Heart left ventricle (tissue), 16 donors: ENCODE data around the gene EEIG1. TPM values are rescaled to one million over a fixed set of nuclear protein-coding genes. Genes with fewer than 3 reads are reported as not detected.

Source experiments
- ATAC-seq, 4 donors: fragments of 200-7000 bp; cut with Tn5 transposase; one replicate each; pipeline ENCODE4 v1.9.1; 2020 to 2022; ENCODE audit warnings: moderate library complexity in 4 of 4, mild to moderate bottlenecking in 3 of 4, moderate number of reproducible peaks in 1 of 4
- DNase-seq, 5 donors: peaks; one replicate each; pipeline ENCODE4 v3.0.0-alpha.2; 2020
- H3K27ac ChIP-seq, 12 donors: fragments of 200-600 bp; sonication (generic) in 4 of 12; one replicate each; pipeline versions ENCODE4 v1.5.0 to v1.8.0; 2016 to 2022; ENCODE audit warnings: mild to moderate bottlenecking in 2 of 12
- H3K27me3 ChIP-seq, 9 donors: fragments of 200-600 bp; sonication (generic) in 2 of 9; one replicate each; pipeline versions ENCODE4 v1.5.1 to v1.8.0; 2016 to 2022; ENCODE audit warnings: mild to moderate bottlenecking in 3 of 9
- H3K36me3 ChIP-seq, 9 donors: fragments of 200-600 bp; sonication (generic) in 2 of 9; one replicate each; pipeline versions ENCODE4 v1.5.0 to v1.8.0; 2018 to 2022; ENCODE audit warnings: mild to moderate bottlenecking in 2 of 9
- H3K4me1 ChIP-seq, 12 donors: fragments of 200-600 bp; sonication (generic) in 4 of 12; one replicate each; pipeline versions ENCODE4 v1.5.0 to v1.8.0; 2016 to 2022; ENCODE audit warnings: mild to moderate bottlenecking in 3 of 12
- H3K4me3 ChIP-seq, 12 donors: fragments of 200-600 bp; sonication (generic) in 4 of 12; one replicate each; pipeline versions ENCODE4 v1.5.0 to v1.8.0; 2017 to 2022; ENCODE audit warnings: mild to moderate bottlenecking in 9 of 12, moderate library complexity in 4 of 12
- H3K9me3 ChIP-seq, 12 donors: fragments of 200-600 bp; sonication (generic) in 4 of 12; one replicate each; pipeline versions ENCODE4 v1.5.0 to v1.8.0; 2016 to 2022; ENCODE audit warnings: mild to moderate bottlenecking in 1 of 12
- POLR2A ChIP-seq, 2 donors: fragments of 450-650 bp; IDR thresholded peaks; one replicate each; pipeline ENCODE4 v1.6.1; 2017; ENCODE audit warnings: antibody characterized with exemption in 2 of 2, mild to moderate bottlenecking in 2 of 2, moderate library complexity in 2 of 2
- WGBS, 4 donors: extraction: QIAGEN DNeasy Blood & Tissue Kit in 2 of 4; methylation state at CpG; one replicate each; pipeline versions ENCODE4 v1.1.5 to v1.1.7; 2013 to 2018; 5-methylcytosine and 5-hydroxymethylcytosine counted together
- intact Hi-C, 10 donors: fragments of 100-400 bp; cut with DNase I; formaldehyde crosslinking; loops; one replicate each; pipeline versions ENCODE4 v1.11.1 to v1.14.2; 2022
- polyA plus RNA-seq, 2 donors: library from polyadenylated mRNA; stranded (reverse); fragments of 200-250 nt; gene quantifications; one replicate each; pipeline ENCODE4 v1.2.3, GENCODE V29; 2013
- total RNA-seq, 9 donors: library from RNA; depleted of rRNA in 2 of 9; stranded (reverse); fragments of >200 nt in 2 of 9; fragmentation: NEBNext Ultra II Directional in 3 of 9; extraction: Animal tissue kit (Norgen Biotek cat#: 25700) in 3 of 9; gene quantifications; one replicate each; pipeline versions ENCODE4 v1.1.0 to v1.2.4, GENCODE V29; 2016 to 2023
- TF ChIP-seq, protein P1 (sequence below), 12 donors: fragments of 200-600 bp; sonication (generic) in 4 of 12; IDR thresholded peaks; one replicate each; pipeline versions ENCODE4 v1.5.0 to v1.8.0; 2018 to 2022; ENCODE audit warnings: antibody characterized with exemption in 12 of 12, mild to moderate bottlenecking in 5 of 12
- donor health status: ischemic (EF 13 %, LVEDD 7.1; RV severe dilation, severe dysfunction).
- donor health status: healthy with polysubstance abuse.
- donor health status: DM: no; HTN: yes; CAD: no.
- donor health status: DM: no; HTN: no; CAD: no.
- donor health status: ischemic (EF 25% LVEDD 6.9; RV normal size, moderate dysfunction).
- donor health status: ischemic (EF 25% LVEDD 5.7; RV mildly dilated, moderate dysfunction).
- donor health status: healthy.
- donor health status: DM: yes; HTN: yes; CAD: no.
- donor health status: ischemic (EF 35%, LVEDD 5.7; RV mildly dilated, moderate dysfunction).
- donor health status: nonischemic (EF 11% LVEDD 7.7; RV severe dilation, severe dysfunction).
- donor health status: DM: yes; HTN: yes; CAD: no.
- donor health status: PGD.
- donor health status: ischemic (EF 29% LVEDD 5.4; RV normal size, mild dysfunction).
- donor health status: nonischemic (EF 23%, LVEDD 6.1; RV moderate dilation, normal function).

Gene EEIG1
- total and polyA plus RNA-seq, 11 donors, result 5.4 to 45.2 (median 20.1) TPM

DNA sequence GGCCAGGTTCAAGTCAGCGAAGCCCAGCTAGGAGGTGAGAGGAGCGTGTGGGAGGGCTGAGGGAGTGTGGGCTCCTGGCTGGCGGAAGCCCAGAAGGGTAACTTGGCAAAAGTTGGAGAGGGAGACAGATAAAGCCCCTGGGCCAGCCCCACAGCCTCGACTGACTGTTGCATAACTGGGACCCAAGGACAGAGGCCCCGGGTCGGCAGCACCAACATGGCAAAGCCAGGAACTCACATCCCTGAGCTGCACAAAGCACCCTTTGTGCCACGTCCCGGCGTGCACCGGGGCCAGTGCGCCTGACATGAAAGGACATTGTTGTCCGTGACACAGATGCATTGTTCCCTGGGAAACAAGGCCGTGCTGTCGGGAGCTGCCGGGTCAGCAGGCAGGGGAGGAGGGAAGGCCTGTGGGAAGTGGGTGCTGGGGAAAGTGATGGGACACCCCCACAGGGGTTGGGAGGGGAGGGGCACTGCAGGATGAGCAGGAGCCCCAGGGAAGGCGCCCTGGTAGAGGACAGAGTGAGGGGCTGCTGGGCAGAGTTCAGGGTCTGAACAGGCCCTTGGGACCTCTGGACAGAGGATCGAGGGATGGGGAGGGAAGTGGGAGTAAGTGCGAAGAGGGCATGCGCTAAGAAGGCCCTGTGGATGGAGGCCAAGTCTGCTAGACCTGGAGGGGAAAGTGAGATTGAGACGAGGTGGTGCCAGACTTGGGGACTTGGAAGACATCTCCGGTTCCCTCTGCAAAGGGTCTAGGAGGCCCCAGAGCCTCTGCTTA, 30.1 kb downstream of the EEIG1 start:
- no peaks in the 10 kb centered on the region for H3K27me3 ChIP-seq
- TF ChIP-seq, protein P1, sequence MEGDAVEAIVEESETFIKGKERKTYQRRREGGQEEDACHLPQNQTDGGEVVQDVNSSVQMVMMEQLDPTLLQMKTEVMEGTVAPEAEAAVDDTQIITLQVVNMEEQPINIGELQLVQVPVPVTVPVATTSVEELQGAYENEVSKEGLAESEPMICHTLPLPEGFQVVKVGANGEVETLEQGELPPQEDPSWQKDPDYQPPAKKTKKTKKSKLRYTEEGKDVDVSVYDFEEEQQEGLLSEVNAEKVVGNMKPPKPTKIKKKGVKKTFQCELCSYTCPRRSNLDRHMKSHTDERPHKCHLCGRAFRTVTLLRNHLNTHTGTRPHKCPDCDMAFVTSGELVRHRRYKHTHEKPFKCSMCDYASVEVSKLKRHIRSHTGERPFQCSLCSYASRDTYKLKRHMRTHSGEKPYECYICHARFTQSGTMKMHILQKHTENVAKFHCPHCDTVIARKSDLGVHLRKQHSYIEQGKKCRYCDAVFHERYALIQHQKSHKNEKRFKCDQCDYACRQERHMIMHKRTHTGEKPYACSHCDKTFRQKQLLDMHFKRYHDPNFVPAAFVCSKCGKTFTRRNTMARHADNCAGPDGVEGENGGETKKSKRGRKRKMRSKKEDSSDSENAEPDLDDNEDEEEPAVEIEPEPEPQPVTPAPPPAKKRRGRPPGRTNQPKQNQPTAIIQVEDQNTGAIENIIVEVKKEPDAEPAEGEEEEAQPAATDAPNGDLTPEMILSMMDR (IDR thresholded peaks at IDR 0.05), result no peak
- no peak for TF ChIP-seq POLR2A (IDR thresholded peaks at IDR 0.05)
- peak overlapping the region; percentile 53 to 90 (median 80) for H3K27ac ChIP-seq
- intact Hi-C loops, result no loop called here
- 34 to 44% (median 37%) methylated on average over 21 of the region's 21 CpGs for WGBS, 4 donors
- ATAC-seq (peak; percentile 56 to 82 (median 68)), DNase-seq (peak in 4 of 5 donors; percentile 65 to 78 (median 72))
- peak overlapping the region in 4 of 12 donors; percentile 4 to 27 (median 20) for H3K4me3 ChIP-seq
- H3K36me3 ChIP-seq, result peaks cover 0 to under 1% (median 0%) of the 10 kb centered on the region in 9 donors
- H3K4me1 ChIP-seq, result peaks cover 0 to 91% (median 53%) of the 10 kb centered on the region in 12 donors
- H3K9me3 ChIP-seq, result no peaks in the 10 kb centered on the region

DNA sequence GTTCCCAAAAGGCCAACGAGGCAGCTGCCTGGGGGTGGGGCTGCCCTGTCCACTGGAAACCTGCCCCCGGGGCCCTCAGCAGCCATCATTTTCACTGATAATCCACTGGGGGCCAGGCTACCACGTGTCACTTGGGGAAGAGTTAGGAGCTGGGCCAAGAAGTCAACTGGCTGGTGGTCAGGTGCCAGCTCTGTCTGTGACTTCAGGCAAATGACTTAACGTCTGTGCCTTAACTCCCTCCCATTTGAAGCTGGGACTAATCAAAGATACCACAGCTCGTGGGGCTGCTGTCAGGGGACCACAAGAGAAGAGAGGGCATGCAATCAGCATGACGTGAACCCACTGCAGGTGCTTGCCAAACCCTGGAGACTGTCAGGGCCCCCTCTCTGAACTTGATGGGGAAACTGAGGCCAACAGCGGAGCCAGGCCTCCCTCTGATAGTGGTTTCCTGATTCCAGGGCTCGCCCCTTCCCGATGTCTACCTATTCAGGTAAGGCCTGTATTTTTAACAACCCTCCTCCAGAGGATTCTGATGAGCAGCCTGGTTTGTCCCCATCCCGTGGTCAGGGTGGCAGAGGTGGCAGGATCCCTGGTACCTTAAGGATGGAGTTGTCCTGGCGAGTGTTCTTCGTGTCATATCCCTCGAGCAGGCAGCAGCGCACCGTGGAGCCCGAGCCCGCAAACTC, 30.8 kb downstream of the EEIG1 start:
- 49 to 62% (median 52%) methylated on average over 17 of the region's 17 CpGs for WGBS, 4 donors
- TF ChIP-seq POLR2A (IDR thresholded peaks at IDR 0.05), result no peak
- TF ChIP-seq, protein P1 (IDR thresholded peaks at IDR 0.05), result no peak
- peak overlapping the region; percentile 53 to 90 (median 80) for H3K27ac ChIP-seq
- intact Hi-C loops, result loop anchor here in 2 of 10 donors (1.0 to 5.0 kb wide), 2 partner anchors 22 to 167 kb away; no protein-coding TSS in a partner anchor
- ATAC-seq (peak; percentile 10 to 61 (median 40)), DNase-seq (peak in 3 of 5 donors; percentile 62 to 72 (median 68))
- H3K27me3 ChIP-seq, result no peaks in the 10 kb centered on the region
- H3K4me3 ChIP-seq, result peak overlapping the region in 5 of 12 donors; percentile 12 to 27 (median 19)
- no peaks in the 10 kb centered on the region for H3K9me3 ChIP-seq
- peaks cover 0 to 8% (median 6%) of the 10 kb centered on the region in 9 donors for H3K36me3 ChIP-seq
- H3K4me1 ChIP-seq, result peaks cover 0 to 86% (median 48%) of the 10 kb centered on the region in 12 donors

DNA sequence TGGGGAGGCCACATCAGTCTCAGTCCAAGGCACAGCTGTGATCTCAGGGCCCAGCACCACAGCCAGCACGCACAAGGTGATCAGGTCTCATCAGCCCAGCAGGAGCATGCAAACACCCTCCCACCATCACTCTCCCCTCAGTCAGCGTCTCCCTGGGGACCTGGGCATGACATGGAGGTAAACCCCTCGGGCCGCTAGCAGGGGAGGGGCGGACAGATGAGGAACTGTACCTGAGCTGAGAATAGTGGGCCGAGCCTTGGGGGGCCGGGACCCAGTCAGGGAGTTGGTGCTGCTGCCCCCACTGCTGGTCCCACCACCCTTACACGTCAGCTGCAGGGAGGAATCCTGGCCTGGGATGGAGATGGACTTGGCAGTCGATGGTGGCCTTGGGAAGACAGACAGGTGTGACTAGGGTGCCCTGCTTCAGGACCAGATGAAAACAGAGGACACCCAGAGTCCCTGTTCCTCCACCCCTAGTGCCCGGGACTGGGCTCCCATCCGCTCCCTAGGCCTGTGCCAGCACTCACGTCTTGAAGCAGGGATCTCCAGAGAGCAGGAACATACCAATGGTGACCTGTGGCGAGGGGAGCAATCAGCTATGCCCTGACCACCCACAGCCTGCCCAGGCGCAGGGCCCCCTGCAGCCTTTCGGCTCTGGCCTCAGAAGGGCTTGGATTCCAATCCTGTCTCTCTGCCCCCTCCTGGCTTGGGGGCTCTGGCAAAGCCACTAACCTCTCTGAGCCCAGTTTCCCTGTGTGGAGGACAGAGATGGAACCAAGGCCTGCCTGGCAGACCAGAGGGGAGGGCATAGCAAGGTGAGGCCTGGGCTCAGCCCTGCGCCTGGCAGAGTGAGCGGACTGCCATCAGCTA, 32.7 kb downstream of the EEIG1 start:
- Histone ChIP-seq H3K4me1 (peaks cover 0 to 67% (median 42%) of the 10 kb centered on the region in 12 donors), H3K4me3 (no peak overlapping the region), H3K27ac (peak overlapping the region in 10 of 12 donors; percentile 13 to 85 (median 39)), H3K36me3 (peaks cover 0 to 22% (median 17%) of the 10 kb centered on the region in 9 donors), H3K27me3 (no peaks in the 10 kb centered on the region), H3K9me3 (no peaks in the 10 kb centered on the region)
- WGBS, 4 donors, result 78 to 89% (median 83%) methylated on average over 12 to 17 of the region's 17 CpGs
- ATAC-seq (peak in 1 of 4 donors; percentile 3), DNase-seq (peak in 1 of 5 donors; percentile 25)
- TF ChIP-seq POLR2A (IDR thresholded peaks at IDR 0.05), result no peak
- TF ChIP-seq, protein P1 (IDR thresholded peaks at IDR 0.05), result no peak
- intact Hi-C loops, result loop anchor here in 2 of 10 donors (1.0 to 5.0 kb wide), 2 partner anchors 86 to 169 kb away; no protein-coding TSS in a partner anchor
